NT2/D1 (cell line): ENCODE data around the gene ECSCR.

Experiments
- SUZ12 ChIP-seq: IDR thresholded peaks from 2 replicates; pipeline ENCODE4 v1.6.1; 2011; ENCODE audit not compliant: insufficient read length, insufficient read depth; ENCODE audit errors: extremely low read depth
- YY1 ChIP-seq: IDR thresholded peaks from 2 replicates; pipeline ENCODE4 v1.6.1; 2011; ENCODE audit not compliant: insufficient read length, insufficient read depth

DNA sequence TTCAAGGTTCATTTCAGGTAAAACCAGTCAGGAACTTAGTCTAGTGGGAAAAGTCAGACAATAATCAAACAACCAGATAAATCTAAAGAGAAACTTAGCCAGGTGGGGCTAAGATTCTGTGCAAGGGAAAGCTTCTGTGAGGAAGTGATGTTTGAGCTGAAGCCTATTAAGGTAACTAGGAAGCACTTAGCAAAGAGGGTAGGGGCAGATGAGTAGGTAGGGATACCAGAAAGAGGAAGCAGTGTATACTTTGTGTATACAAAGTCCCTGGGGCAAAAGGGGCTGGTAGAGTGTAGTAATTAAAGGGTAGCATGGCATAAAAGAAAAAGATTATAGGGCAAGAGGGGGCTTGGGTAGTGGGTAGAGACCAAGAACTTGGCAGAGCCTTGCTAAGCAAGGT lies 55.0 kb downstream of the ECSCR start:
- TF ChIP-seq SUZ12 (no peak), YY1 (no peak)
